TTC549 (cell line): Measurements from ENCODE around the gene CYP8B1.

Experiments used
- FAIRE-seq: peaks from 2 replicates; lab custom pipeline; 2012; peaks lifted over from hg19 to GRCh38; lab: Jason Lieb, UNC

Gene CYP8B1, protein sequence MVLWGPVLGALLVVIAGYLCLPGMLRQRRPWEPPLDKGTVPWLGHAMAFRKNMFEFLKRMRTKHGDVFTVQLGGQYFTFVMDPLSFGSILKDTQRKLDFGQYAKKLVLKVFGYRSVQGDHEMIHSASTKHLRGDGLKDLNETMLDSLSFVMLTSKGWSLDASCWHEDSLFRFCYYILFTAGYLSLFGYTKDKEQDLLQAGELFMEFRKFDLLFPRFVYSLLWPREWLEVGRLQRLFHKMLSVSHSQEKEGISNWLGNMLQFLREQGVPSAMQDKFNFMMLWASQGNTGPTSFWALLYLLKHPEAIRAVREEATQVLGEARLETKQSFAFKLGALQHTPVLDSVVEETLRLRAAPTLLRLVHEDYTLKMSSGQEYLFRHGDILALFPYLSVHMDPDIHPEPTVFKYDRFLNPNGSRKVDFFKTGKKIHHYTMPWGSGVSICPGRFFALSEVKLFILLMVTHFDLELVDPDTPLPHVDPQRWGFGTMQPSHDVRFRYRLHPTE

DNA sequence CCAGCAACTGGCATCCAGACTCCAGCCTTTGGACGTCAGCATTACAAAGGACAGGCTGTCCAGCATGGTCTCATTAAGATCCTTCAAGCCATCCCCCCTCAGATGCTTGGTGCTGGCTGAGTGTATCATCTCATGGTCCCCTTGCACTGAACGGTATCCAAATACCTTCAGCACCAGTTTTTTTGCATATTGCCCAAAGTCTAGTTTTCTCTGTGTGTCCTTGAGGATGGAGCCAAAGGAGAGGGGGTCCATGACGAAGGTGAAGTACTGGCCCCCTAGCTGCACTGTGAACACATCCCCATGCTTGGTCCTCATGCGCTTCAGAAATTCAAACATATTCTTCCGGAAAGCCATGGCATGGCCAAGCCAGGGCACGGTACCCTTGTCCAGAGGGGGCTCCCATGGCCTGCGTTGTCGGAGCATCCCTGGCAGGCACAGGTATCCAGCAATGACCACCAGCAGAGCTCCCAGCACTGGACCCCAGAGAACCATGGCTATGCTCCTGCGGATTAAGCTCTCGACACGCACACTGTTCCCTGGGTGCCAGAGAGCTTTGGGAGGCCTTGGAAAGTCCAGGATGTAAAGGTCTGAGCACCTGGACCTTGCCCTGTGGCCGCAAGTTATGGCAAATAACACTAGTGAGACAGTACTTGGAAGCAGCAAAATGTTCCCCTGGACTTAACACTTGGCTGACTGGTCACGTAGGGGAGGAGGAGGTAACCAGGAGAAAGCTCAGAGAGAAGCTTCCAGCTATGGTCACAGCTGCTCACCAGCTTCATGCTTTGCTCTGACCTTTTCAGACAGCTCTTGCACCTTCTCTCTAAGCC is at the start of gene CYP8B1:
CYP8B1 (minus strand) TSS at position 555 of the 827 bp plus-strand sequence; CDS start at position 492, 63 bp downstream.
- no peak for FAIRE-seq

- no peak for FAIRE-seq
Observed at GRCh38 chr3:42923606-42924005, 47.9 kb upstream of the CYP8B1 start.

- no peak for FAIRE-seq
Observed at GRCh38 chr3:42914771-42915515, 39.3 kb upstream of the CYP8B1 start.

DNA sequence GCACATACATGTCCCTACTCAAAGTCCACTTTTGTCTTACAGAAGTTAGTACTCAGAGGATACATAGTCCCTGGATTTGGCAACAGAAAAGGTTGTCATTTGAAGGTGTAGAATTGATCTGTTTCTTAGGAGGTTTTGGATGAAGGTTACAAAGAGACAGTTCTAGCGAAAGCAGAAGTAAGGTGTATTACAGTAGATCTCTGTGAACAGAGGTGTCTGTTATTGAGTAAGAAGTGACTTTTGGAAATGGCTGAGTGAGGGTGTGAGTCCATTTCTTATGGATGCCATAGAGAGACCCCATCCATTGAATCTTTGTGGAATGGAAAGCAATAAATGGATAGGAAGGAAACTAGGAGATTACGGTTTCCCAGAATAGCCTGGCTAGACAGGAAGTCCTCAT is 35.9 kb upstream of the CYP8B1 start:
- FAIRE-seq = no peak

DNA sequence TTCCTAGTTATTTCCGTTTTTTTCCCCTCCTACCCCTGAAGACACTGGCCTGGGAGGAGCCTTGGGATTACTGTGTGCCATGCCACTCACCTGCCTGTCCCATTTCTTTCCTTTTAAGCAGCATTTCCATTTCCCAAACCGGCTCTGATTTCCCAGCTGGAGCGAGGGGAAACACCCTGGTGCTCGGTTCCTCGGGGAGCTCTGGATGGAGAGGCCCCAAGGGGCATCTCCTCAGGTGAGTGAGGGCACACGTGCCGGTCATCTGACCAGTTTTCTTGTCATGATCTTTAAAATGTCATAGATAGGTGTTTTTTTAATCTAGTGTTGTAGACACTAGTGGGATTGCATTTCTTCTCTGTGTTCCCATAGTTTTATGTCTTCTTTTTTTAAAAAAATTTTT is 33.0 kb upstream of the CYP8B1 start:
- no peak for FAIRE-seq

- FAIRE-seq = no peak
Observed at GRCh38 chr3:42906848-42907183, 31.1 kb upstream of the CYP8B1 start.

DNA sequence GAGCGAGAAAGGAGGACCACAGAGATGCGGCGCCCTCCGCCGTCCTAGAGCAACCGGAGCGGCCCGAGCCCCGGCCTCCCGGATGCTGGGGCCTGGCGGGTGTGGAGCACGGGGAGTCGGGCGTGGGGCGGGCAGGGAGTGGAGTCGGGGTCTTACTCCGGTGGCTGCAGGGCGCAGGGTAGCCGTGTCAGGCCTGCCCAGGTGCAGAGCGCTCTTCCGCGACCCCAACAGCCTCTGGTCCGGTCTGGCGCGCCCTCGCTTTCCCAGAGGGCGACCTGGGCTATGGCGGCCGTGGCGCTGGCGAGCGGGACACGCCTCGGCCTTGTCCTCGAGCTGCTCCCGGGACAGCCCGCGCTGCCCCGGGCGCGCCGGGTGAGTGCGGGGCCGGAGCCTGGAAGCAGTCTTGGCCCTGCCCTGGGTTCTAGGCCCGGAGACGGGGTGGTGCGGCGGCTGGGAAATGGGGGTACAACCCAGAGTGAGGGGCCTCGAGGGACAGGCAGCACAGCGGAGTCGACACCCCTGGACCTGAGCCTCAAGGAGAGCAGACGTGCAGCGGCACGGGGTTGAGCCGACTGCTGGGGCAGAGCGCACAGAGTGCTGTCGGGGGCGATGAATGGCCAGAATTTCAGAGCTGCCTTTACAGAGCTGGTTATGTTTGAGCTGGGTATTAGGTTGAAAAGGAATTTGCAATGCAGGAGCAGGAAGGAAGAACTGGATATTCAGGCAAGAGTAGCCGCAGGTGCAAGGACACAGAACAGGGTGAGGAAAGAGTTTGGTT is 30.6 kb upstream of the CYP8B1 start, which contains the start of gene ZNF662:
ZNF662 (plus strand) TSS at position 73 of the 778 bp plus-strand sequence. CDS start 1,973 bp downstream, outside the sequence.
- no peak for FAIRE-seq

DNA sequence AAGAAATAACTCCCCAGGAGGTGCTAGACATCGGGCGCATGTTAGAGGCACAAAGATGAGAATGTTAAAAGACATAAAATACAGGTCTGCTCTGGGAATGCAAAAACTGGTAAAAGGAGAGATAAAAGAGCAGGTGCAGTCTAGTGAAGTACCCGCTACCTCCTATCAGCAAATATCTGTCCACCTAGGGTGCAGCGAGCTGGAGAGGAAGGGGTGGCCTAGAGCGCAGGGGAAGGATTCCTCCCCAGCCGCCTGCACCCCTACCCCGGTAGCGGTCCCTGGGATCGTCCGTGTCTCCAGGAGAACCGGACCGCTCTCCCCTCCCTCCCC is 30.0 kb upstream of the CYP8B1 start:
- FAIRE-seq = no peak

DNA sequence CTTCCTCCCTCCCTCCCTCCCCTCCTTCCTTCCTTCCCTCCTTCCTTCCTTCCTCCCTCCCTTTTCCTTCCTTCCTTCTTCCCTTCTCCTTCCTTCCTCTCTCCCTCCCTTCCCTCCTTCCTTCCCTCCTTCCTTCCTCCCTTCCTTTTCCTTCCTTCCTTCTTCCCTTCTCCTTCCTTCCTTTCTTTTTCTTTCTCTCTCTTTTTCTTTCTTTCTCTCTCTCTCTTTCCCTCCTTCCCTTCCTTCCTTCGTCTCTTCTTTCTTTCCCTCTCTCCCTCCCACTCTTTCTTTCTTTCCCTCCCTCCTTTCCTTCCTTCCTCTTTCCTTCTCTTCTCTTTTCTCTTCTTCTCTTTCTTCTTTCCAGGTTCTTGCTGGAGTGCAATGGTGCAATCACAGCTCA is 28.4 kb upstream of the CYP8B1 start:
- FAIRE-seq = no peak

DNA sequence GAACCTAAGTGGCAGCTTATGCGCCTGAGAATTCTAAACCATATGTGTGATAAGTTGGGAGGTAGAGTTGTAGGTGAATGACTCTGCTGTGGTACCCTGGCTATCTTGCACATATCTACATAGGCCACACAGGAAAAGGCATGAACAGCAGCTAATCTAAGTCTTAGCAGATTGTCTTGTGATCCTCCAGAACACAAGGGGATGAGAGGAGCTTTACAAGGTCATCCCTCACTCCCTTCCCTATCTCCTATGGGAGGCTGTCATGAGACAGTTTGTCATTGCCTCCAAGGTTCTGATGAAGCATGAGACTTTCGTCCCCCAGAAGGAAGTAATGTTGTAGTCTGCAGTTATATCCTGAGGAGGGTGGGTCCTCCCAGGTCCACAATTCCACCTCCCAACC is 26.6 kb upstream of the CYP8B1 start:
- no peak for FAIRE-seq

DNA sequence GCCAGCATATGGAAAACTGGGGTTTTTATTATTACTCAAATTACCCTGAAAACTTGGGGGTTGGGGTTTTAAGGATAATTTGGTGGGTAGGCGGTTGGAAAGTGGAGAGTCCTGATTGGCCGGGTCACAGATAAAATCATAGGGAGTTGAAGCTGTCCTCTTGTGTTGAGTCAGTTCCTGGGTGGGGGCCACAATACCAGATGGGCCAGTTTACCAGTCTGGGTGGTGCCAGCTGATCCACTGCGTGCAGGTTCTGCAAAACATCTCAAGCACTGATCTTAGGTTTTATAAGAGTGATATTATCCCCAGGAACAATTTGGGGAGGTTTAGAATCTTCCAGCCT is 25.4 kb upstream of the CYP8B1 start:
- FAIRE-seq = no peak

- FAIRE-seq = no peak
Observed at GRCh38 chr3:42900226-42901072, 24.8 kb upstream of the CYP8B1 start.

DNA sequence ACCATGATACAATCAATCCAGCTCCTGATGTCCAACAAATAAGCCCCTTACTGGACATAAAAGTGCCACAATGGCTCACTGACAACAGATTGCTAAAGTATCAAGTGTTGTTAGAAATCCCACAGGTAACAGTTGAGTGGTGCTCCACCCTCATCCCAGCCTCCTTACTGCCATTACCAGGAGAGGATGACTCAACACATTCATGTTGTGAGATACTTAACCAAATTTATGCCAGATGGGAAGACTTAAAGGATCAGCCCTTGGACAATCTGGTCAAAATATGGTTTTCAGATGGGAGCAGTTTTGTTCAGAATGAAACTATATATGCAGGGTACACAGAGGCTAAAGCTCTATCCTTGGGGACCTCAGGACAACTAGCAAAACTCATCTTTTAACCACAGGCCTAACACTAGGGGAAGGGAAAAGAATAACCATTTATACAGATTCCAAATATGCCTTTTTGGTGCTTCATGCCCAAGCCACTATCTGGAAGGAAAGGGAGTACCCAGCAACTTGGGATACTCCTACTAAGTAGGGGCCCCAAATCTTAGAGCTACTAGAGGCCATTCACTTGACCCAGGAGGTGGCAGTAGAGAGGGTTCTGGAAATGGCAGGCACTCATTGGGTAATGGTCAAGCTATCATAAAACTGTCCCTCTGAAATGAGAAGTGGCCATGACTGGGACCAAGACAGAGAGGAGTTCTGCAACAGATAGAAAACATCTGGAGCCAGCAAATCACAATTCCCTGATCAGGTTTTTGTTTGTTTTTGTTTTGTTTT is 23.4 kb upstream of the CYP8B1 start:
- no peak for FAIRE-seq

- no peak for FAIRE-seq
Observed at GRCh38 chr3:42895580-42895868, 19.8 kb upstream of the CYP8B1 start.

GRCh38 chr3:42894698-42895579 is 19.3 kb upstream of the CYP8B1 start:
- no peak for FAIRE-seq

DNA sequence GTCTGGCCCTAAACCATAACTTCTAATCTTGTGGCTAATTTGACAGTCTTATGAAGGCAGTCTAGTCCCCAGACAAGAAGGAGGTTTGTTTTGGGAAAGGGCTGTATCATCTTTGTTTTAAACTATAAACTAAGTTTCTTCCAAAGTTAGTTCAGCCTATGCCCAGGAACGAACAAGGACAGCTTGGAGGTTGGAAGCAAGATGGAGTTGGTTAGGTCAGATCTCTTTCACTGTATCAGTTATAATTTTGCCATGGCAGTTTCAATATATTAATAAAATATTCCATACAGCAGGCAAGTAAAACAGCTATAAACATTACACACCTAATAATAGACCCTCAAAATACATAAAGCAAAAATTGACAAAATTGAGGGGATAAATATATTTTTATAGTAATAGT is 17.1 kb upstream of the CYP8B1 start:
- FAIRE-seq = no peak

GRCh38 chr3:42892169-42892568 is 16.5 kb upstream of the CYP8B1 start:
- FAIRE-seq = no peak

GRCh38 chr3:42891042-42891441 is 15.4 kb upstream of the CYP8B1 start:
- FAIRE-seq = no peak

DNA sequence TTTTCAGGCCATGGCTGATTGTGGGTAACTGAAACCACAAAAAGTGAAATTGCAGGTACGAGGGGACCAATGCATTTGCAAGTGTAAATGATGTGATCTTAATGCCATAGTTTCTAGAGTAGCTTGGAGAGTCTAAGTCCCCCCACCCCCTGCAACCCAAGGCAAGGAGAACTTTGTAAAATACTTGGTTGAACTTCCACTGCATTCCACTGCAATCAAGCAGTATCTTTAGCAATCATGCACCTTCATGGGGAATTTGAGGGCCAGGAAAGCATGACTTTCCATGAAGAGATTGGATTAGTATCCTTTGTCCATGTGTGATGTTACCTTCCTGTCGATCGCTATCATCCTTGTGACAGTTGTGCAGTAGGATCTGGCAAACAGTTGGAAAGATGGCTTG is 11.4 kb upstream of the CYP8B1 start:
- FAIRE-seq = no peak
